Upper lobe of left lung (tissue), 6 donors: Measurements from ENCODE around the gene CUL7. TPM values are rescaled to one million over a fixed set of nuclear protein-coding genes. Genes with fewer than 3 reads are reported as not detected.

Source experiments
- ATAC-seq, 2 donors: fragments of 200-7000 bp; cut with Tn5 transposase; one replicate each; pipeline ENCODE4 v1.9.1; 2022; ENCODE audit warnings: mild to moderate bottlenecking in 2 of 2, moderate library complexity in 2 of 2; ENCODE audit not compliant: low FRiP score in 2 of 2
- DNase-seq, 2 donors: peaks; one replicate each; pipeline ENCODE4 v3.0.0-alpha.2; 2019 to 2020
- H3K27ac ChIP-seq, 4 donors: fragments of 200-600 bp; sonication (generic); one replicate each; pipeline ENCODE4 v1.5.1; 2016 to 2019
- H3K27me3 ChIP-seq, 4 donors: fragments of 200-600 bp; sonication (generic); one replicate each; pipeline ENCODE4 v1.5.1; 2017 to 2019
- H3K36me3 ChIP-seq, 4 donors: fragments of 200-600 bp; sonication (generic); one replicate each; pipeline ENCODE4 v1.5.1; 2016 to 2019
- H3K4me1 ChIP-seq, 4 donors: fragments of 200-600 bp; sonication (generic); one replicate each; pipeline ENCODE4 v1.5.1; 2018 to 2019
- H3K4me3 ChIP-seq, 4 donors: fragments of 200-600 bp; sonication (generic); one replicate each; pipeline ENCODE4 v1.5.1; 2017 to 2019; ENCODE audit warnings: mild to moderate bottlenecking in 2 of 4, moderate library complexity in 1 of 4
- H3K9me3 ChIP-seq, 4 donors: fragments of 200-600 bp; sonication (generic); one replicate each; pipeline ENCODE4 v1.5.1; 2018 to 2019
- CTCF ChIP-seq, 6 experiments: fragments of 450-650 bp in 4 of 6; fragments of 200-600 bp in 2 of 6; sonication (generic) in 2 of 6; IDR thresholded peaks; one replicate each; pipeline ENCODE4 v1.5.1; 2016 to 2019; ENCODE audit warnings: antibody characterized with exemption in 6 of 6
- EP300 ChIP-seq, 4 donors: sonication (generic); formaldehyde crosslinking; IDR thresholded peaks; one replicate each; pipeline ENCODE4 v1.5.1; 2017; ENCODE audit warnings: antibody characterized with exemption in 4 of 4, control low read depth in 2 of 4
- POLR2A ChIP-seq, 4 donors: fragments of 450-650 bp; IDR thresholded peaks; one replicate each; pipeline ENCODE4 v1.5.1; 2016 to 2017; ENCODE audit warnings: antibody characterized with exemption in 4 of 4, mild to moderate bottlenecking in 2 of 4
- POLR2AphosphoS5 ChIP-seq, 2 donors: sonication (generic); formaldehyde crosslinking; IDR thresholded peaks; one replicate each; pipeline ENCODE4 v1.5.1; 2017; ENCODE audit warnings: antibody characterized with exemption in 2 of 2
- WGBS, 2 donors: methylation state at CpG; one replicate each; pipeline ENCODE4 v1.1.5; 2017 to 2018; 5-methylcytosine and 5-hydroxymethylcytosine counted together
- total RNA-seq, 6 donors: library from RNA; depleted of rRNA in 4 of 6; stranded (reverse); fragments of >200 nt in 4 of 6; gene quantifications; one replicate each; pipeline versions ENCODE4 v1.1.0 to v1.2.1, GENCODE V29; 2016 to 2021
- donor health status: DM: no; HTN: no; CAD: no; lungs with moderate emphysema.
- donor health status: DM: no; HTN: yes; CAD: no; lungs with severe emphysema.

CUL7 gene
- total RNA-seq, 6 donors from 2014 or later = 16.0 to 35.6 (median 20.4) TPM

DNA sequence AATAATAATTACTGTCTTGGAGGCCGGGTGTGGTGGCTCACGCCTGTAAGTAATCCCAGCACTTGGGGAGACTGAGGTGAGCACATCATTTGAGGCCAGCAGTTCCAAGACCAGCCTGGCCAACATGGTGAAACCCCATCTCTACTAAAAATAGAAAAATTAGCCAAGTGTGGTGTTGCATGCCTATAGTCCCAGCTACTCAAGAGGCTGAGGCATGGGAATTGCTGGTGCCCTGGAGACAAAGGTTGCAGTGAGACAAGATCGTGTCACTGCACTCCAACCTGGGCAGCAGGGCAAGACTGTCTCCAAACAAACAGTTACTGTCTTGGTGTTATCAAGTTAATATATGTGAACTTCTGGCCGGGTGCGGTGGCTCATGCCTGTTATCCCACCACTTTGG is 27.3 kb downstream of the CUL7 start:
- WGBS, 2 donors = 90 to 92% methylated on average over 5 of the region's 5 CpGs
- Histone ChIP-seq H3K36me3 (peaks cover 46 to 75% (median 64%) of the 10 kb centered on the region in 4 donors), H3K27me3 (no peaks in the 10 kb centered on the region), H3K27ac (no peak overlapping the region), H3K9me3 (no peaks in the 10 kb centered on the region), H3K4me3 (no peak overlapping the region), H3K4me1 (peaks cover 12 to 18% (median 13%) of the 10 kb centered on the region in 4 donors)
- no peak for ATAC-seq
- no peak for TF ChIP-seq EP300 (IDR thresholded peaks at IDR 0.05)
- TF ChIP-seq POLR2A (IDR thresholded peaks at IDR 0.05) = no peak
- no peak for TF ChIP-seq POLR2AphosphoS5 (IDR thresholded peaks at IDR 0.05)
- DNase-seq = no peak

- no peak overlapping the region for H3K27ac ChIP-seq
- DNase-seq (no peak), ATAC-seq (no peak)
- H3K9me3 ChIP-seq = no peaks in the 10 kb centered on the region
- H3K36me3 ChIP-seq = peaks cover 37 to 61% (median 52%) of the 10 kb centered on the region in 4 donors
- TF ChIP-seq CTCF (IDR thresholded peaks at IDR 0.05) = no peak
- no peak for TF ChIP-seq POLR2AphosphoS5 (IDR thresholded peaks at IDR 0.05)
- no peak for TF ChIP-seq EP300 (IDR thresholded peaks at IDR 0.05)
- no peak for TF ChIP-seq POLR2A (IDR thresholded peaks at IDR 0.05)
- no peaks in the 10 kb centered on the region for H3K27me3 ChIP-seq
- H3K4me3 ChIP-seq = no peak overlapping the region
- H3K4me1 ChIP-seq = peaks cover 18 to 25% (median 21%) of the 10 kb centered on the region in 4 donors
- WGBS, 2 donors = 89 to 98% methylated on average over 2 of the region's 2 CpGs
Observed at GRCh38 chr6:43024436-43024835, 29.2 kb downstream of the CUL7 start.

GRCh38 chr6:43021270-43022047 is 32.2 kb downstream of the CUL7 start, which contains the start of gene RRP36:
Gene RRP36, plus strand, starts transcription at chr6:43021623. Its CDS starts 32 bp downstream, at chr6:43021655.
- Histone ChIP-seq H3K4me1 (peaks cover 28 to 37% (median 29%) of the 10 kb centered on the region in 4 donors), H3K9me3 (no peaks in the 10 kb centered on the region), H3K4me3 (peak within 1 kb of the TSS; percentile 68 to 100 (median 84)), H3K27me3 (no peaks in the 10 kb centered on the region), H3K27ac (peak within 1 kb of the TSS; percentile 85 to 90 (median 88)), H3K36me3 (peaks cover 26 to 56% (median 39%) of the 10 kb centered on the region in 4 donors)
- ATAC-seq (peak; percentile 90 to 96), DNase-seq (peak; percentile 80 to 95)
- TF ChIP-seq POLR2A (IDR thresholded peaks at IDR 0.05) (peak in 2 of 4 donors; percentile 54 to 64), EP300 (IDR thresholded peaks at IDR 0.05) (no peak), POLR2AphosphoS5 (IDR thresholded peaks at IDR 0.05) (peak in 1 of 2 donors; percentile 63)
- WGBS, 2 donors = 1% methylated on average over 22 to 52 of the region's 56 CpGs

DNA sequence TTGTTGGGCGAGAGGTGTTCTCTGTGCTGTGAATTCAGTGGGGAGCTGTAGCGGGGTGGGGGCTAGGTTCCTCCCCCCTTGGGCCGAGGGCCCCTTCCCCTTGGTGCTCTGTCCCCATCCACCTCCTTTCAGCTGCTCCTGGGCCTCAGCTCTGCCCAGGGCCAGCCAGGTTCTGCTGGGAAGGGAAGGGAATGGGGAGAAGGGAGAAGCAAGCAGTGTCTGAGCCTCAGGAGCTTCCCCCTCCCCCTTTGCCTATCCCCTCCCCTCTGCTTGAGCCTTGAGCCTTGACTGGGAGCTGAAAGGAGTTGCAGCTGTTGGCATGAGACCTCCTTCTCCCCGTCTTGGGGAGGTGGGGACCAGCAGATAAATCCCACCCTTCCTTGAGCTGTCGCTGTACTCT is 32.8 kb downstream of the CUL7 start:
- peaks cover 20 to 50% (median 33%) of the 10 kb centered on the region in 4 donors for H3K36me3 ChIP-seq
- ATAC-seq = peak in 1 of 2 donors; percentile 4
- TF ChIP-seq CTCF (IDR thresholded peaks at IDR 0.05) = no peak
- TF ChIP-seq EP300 (IDR thresholded peaks at IDR 0.05) = no peak
- H3K27me3 ChIP-seq = no peaks in the 10 kb centered on the region
- H3K9me3 ChIP-seq = no peaks in the 10 kb centered on the region
- peak overlapping the region in 3 of 4 donors; percentile 68 to 100 (median 79) for H3K4me3 ChIP-seq
- 62 to 72% methylated on average over 5 of the region's 5 CpGs for WGBS, 2 donors
- peak overlapping the region; percentile 85 to 90 (median 88) for H3K27ac ChIP-seq
- peaks cover 35 to 43% (median 35%) of the 10 kb centered on the region in 4 donors for H3K4me1 ChIP-seq
- no peak for DNase-seq

DNA sequence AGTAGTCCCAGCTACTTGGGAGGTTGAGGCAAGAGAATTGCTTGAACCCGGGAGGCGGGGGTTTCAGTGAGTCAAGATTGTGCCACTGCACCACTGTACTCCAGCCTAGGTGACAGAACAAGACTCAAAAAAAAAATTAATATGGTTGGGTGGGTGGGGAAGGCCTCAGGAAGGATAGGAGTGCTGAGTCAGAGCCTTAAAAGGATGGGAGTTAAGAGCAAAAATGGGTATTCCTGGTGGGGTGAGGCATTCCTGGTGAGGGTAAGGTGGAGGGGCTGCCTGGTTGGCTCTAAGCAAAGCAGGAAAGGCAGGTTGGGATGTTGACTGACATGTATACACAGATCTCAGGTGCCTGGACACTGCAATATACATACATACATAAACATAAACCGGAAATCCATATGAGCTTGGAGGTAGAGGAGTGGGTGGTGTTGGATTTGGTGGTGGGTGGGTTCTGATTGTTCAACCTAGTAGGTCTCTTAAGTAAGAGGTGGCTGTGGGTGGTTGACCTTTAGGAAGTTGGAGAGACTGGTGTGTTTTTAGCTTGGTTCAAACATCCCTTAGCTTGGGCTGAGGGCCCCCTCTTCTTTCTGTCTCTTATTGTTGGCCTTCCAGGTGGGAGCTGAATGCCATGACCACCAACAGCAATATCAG is 33.5 kb downstream of the CUL7 start:
- H3K27ac ChIP-seq = peak overlapping the region in 2 of 4 donors; percentile 88 to 89
- H3K4me1 ChIP-seq = peaks cover 40 to 49% (median 42%) of the 10 kb centered on the region in 4 donors
- no peak for TF ChIP-seq EP300 (IDR thresholded peaks at IDR 0.05)
- no peak for TF ChIP-seq CTCF (IDR thresholded peaks at IDR 0.05)
- TF ChIP-seq POLR2AphosphoS5 (IDR thresholded peaks at IDR 0.05) = no peak
- no peak for TF ChIP-seq POLR2A (IDR thresholded peaks at IDR 0.05)
- H3K9me3 ChIP-seq = no peaks in the 10 kb centered on the region
- ATAC-seq (no peak), DNase-seq (no peak)
- no peaks in the 10 kb centered on the region for H3K27me3 ChIP-seq
- 89 to 90% methylated on average over 3 of the region's 3 CpGs for WGBS, 2 donors
- H3K4me3 ChIP-seq = no peak overlapping the region
- peaks cover 18 to 44% (median 27%) of the 10 kb centered on the region in 4 donors for H3K36me3 ChIP-seq
